Stimulated activated CD4-positive, alpha-beta T cell treated with anti-CD3 and anti-CD28 coated beads, TNF-alpha, amount 100 ng/mL, for 24 hours (primary cell): ENCODE data around the gene BCL2.
"Not testable (repeated sequence)": the region's sequence is repeated elsewhere in the genome, so short reads cannot be mapped to it uniquely, and the experiment has no call there.

ENCODE experiments used
- DNase-seq, 3 experiments: peaks; one replicate each; pipeline ENCODE4 v3.0.0-alpha.2; 2020; ENCODE audit warnings: low read depth in 3 of 3

The BCL2 gene

GRCh38 chr18:63258749-63259566 lies 60.6 kb downstream of the BCL2 start:
- no peak for DNase-seq

GRCh38 chr18:63257453-63257852 lies 62.1 kb downstream of the BCL2 start:
- DNase-seq: no peak

GRCh38 chr18:63255435-63255834 lies 64.1 kb downstream of the BCL2 start:
- no peak for DNase-seq

- no peak for DNase-seq
Observed at GRCh38 chr18:63254716-63255399, 64.7 kb downstream of the BCL2 start.

GRCh38 chr18:63253428-63254372 lies 65.9 kb downstream of the BCL2 start:
- no peak for DNase-seq

GRCh38 chr18:63253014-63253413 lies 66.6 kb downstream of the BCL2 start:
- no peak for DNase-seq

- no peak for DNase-seq
Observed at GRCh38 chr18:63249771-63250170, 69.8 kb downstream of the BCL2 start.

GRCh38 chr18:63247926-63248325 lies 71.6 kb downstream of the BCL2 start:
- DNase-seq: no peak

GRCh38 chr18:63247506-63247905 lies 72.1 kb downstream of the BCL2 start:
- DNase-seq: no peak

- no peak for DNase-seq
Observed at GRCh38 chr18:63245600-63245999, 74.0 kb downstream of the BCL2 start.

- no peak for DNase-seq
Observed at GRCh38 chr18:63244607-63245006, 75.0 kb downstream of the BCL2 start.

GRCh38 chr18:63241760-63242159 lies 77.8 kb downstream of the BCL2 start:
- DNase-seq: no peak

GRCh38 chr18:63241317-63241712 lies 78.3 kb downstream of the BCL2 start:
- no peak for DNase-seq

GRCh38 chr18:63240531-63241316 lies 78.8 kb downstream of the BCL2 start:
- DNase-seq: no peak

- no peak for DNase-seq
Observed at GRCh38 chr18:63238693-63239075, 80.9 kb downstream of the BCL2 start.

- DNase-seq: no peak
Observed at GRCh38 chr18:63237881-63238692, 81.5 kb downstream of the BCL2 start.

GRCh38 chr18:63236921-63237846 lies 82.4 kb downstream of the BCL2 start:
- DNase-seq: no peak

GRCh38 chr18:63236406-63236805 lies 83.2 kb downstream of the BCL2 start:
- DNase-seq: no peak

- DNase-seq: not testable (repeated sequence)
Observed at GRCh38 chr18:63235920-63236319, 83.6 kb downstream of the BCL2 start.
